ENCODE measurements around the gene VPS37C. TPM values are rescaled to one million over a fixed set of nuclear protein-coding genes. Genes with fewer than 3 reads are reported as not detected.

The VPS37C gene
- total RNA-seq, 1 experiment from 2014 or later: 19.0 TPM

GRCh38 chr11:61174273-61174672, 13.0 kb upstream of the VPS37C start:
- no peak overlapping the region for H3K4me2 ChIP-seq (ENCODE audit: insufficient read depth, insufficient read length, low read length)
- H3K27me3 ChIP-seq (ENCODE audit: insufficient read depth, low read length): no peaks in the 10 kb centered on the region
- no peak overlapping the region for H2BK15ac ChIP-seq (ENCODE audit: low read depth, low read length)
- H3K23me2 ChIP-seq (ENCODE audit: insufficient read length, low read depth, low read length, poor library complexity, severe bottlenecking): no peaks in the 10 kb centered on the region
- no peak overlapping the region for H3T11ph ChIP-seq (ENCODE audit: low read length)
- H2AFZ ChIP-seq (ENCODE audit: low read length): no peak overlapping the region
- H2BK12ac ChIP-seq (ENCODE audit: insufficient read length, low read depth, low read length): no peak overlapping the region
- no peaks in the 10 kb centered on the region for H3K4me1 Mint-ChIP-seq
- no peak overlapping the region for H3K23ac ChIP-seq (ENCODE audit: insufficient read length, low read depth, low read length)
- H3K14ac ChIP-seq (ENCODE audit: insufficient read depth, low read length): no peak overlapping the region
- no peaks in the 10 kb centered on the region for H3K79me1 ChIP-seq (ENCODE audit: insufficient read depth, low read depth, low read length, poor library complexity, severe bottlenecking)
- H4K8ac ChIP-seq (replicated peaks; ENCODE audit: insufficient read length, low read depth, low read length): no peak overlapping the region
- no peak overlapping the region for H2BK20ac ChIP-seq (ENCODE audit: low read depth, low read length, poor library complexity, severe bottlenecking)
- no peaks in the 10 kb centered on the region for H3K79me2 ChIP-seq (ENCODE audit: insufficient read depth, low read length)
- no peak overlapping the region for H3K4ac ChIP-seq (ENCODE audit: low read depth, low read length)
- no peak overlapping the region for H2BK5ac ChIP-seq (ENCODE audit: insufficient read length, low read length)
- no peaks in the 10 kb centered on the region for H3K4me1 ChIP-seq (ENCODE audit: insufficient read depth, low read length)
- H3K27me3 Mint-ChIP-seq (ENCODE audit: low read depth): peaks cover 32% of the 10 kb centered on the region
- H3K27ac ChIP-seq (ENCODE audit: insufficient read length, low read depth, low read length): no peak overlapping the region
- H3K27ac Mint-ChIP-seq: no peak overlapping the region
- H3K9me3 ChIP-seq (ENCODE audit: control insufficient read depth, low read depth, low read length): no peaks in the 10 kb centered on the region
- DNase-seq: no peak
- peaks cover 2 to 4% of the 10 kb centered on the region in 2 experiments; a peak in 2 of 5 replicates for H3K9me3 Mint-ChIP-seq
- H3K18ac ChIP-seq (ENCODE audit: insufficient read length, low read depth, low read length): no peak overlapping the region
- no peaks in the 10 kb centered on the region; a peak in 1 of 7 replicates for H3K36me3 Mint-ChIP-seq (ENCODE audit: insufficient read depth in 1 of 3, low read depth in 3 of 3)
- no peak overlapping the region for H3K4me3 Mint-ChIP-seq
- H3K56ac ChIP-seq (ENCODE audit: insufficient read length, low read depth, low read length): no peak overlapping the region
- no peak overlapping the region for H2BK120ac ChIP-seq (ENCODE audit: low read depth, low read length, poor library complexity, severe bottlenecking)
- H3K9ac ChIP-seq (ENCODE audit: extremely low read depth, insufficient read length, low read length): no peak overlapping the region
- H4K91ac ChIP-seq (ENCODE audit: insufficient read length, low read depth, low read length): no peak overlapping the region
- no peak overlapping the region for H2AK5ac ChIP-seq (ENCODE audit: insufficient read length, low read length)
- WGBS (ENCODE audit: extremely low coverage, insufficient read length, low lambda C conversion rate): no CpG with 5 or more reads among the region's 6 CpGs
- TF ChIP-seq CTCF (conservative IDR thresholded peaks at IDR 0.05): no peak
- H4K20me1 ChIP-seq (ENCODE audit: control insufficient read depth, insufficient read depth, insufficient read length): no peaks in the 10 kb centered on the region
- no peak overlapping the region for H4K5ac ChIP-seq (ENCODE audit: insufficient read length, low read depth, low read length)
